ENCODE measurements around the gene PLEKHG3. TPM values are rescaled to one million over a fixed set of nuclear protein-coding genes. Genes with fewer than 3 reads are reported as not detected.

PLEKHG3 gene
- total and polyA plus RNA-seq, 3 donors from 2014 or later = 20.1 to 21.6 (median 20.6) TPM

DNA sequence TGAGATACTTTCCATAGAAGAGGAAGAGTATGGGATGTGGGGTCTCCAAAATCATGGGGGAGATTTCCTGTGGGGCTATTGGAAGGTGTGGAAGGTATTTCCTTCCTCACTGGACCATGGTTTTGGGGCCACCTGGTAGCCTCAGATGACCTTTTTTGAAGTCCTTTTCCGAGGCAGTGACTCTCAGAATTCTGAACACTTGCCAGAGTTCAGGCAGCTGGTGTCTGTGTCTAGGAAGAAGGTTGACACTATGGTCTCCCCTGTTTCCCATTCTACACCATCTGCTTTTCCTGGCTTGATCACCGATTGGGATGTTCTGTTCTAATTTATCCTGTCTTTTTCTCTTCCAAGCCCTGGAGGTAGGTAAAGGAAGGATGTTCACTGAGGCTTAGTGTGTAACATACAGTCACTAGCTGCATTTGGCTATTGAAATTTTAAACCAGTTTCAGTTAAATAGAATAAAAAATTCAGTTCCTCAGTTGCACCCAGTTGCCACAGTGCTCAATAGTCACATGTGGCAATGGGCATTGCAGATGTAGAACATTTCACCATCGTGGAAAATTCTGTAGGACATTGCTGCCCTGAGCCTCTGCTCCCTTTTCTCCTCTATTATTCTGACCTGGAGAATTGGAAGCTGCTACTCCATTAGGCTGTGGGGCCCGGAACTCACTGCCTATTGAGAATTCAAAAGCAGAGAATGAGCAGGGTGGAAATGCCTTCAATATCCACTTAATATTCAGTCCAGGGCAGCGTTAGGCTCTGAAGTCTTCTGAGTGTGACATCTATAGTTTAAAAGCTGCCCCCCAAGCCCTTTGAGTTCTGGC, 11.0 kb upstream of the PLEKHG3 start:
- H3K27ac ChIP-seq = no peak overlapping the region
- intact Hi-C loops (cut with DNase I; ENCODE audit: low total_unique reads) = no loop called here
- WGBS, 2 donors = 54 to 57% methylated on average over 5 of the region's 5 CpGs
- H3K27me3 ChIP-seq = no peaks in the 10 kb centered on the region
- no peak for DNase-seq
- H3K9me3 ChIP-seq = no peaks in the 10 kb centered on the region
- no peak overlapping the region for H3K4me3 ChIP-seq
- H3K36me3 ChIP-seq (ENCODE audit: low read depth, missing control alignments) = no peaks in the 10 kb centered on the region
- H3K4me1 ChIP-seq = no peaks in the 10 kb centered on the region
- TF ChIP-seq POLR2A (IDR thresholded peaks at IDR 0.05) = no peak
- TF ChIP-seq CTCF (IDR thresholded peaks at IDR 0.05) = no peak

GRCh38 chr14:64693810-64694165, 10.4 kb upstream of the PLEKHG3 start:
- WGBS, 2 donors = 67 to 69% methylated on average over 2 of the region's 2 CpGs
- H3K9me3 ChIP-seq = no peaks in the 10 kb centered on the region
- H3K27me3 ChIP-seq = no peaks in the 10 kb centered on the region
- intact Hi-C loops (cut with DNase I; ENCODE audit: low total_unique reads) = no loop called here
- H3K27ac ChIP-seq = no peak overlapping the region
- H3K4me3 ChIP-seq = no peak overlapping the region
- H3K4me1 ChIP-seq = no peaks in the 10 kb centered on the region
- TF ChIP-seq CTCF (IDR thresholded peaks at IDR 0.05) (no peak), POLR2A (IDR thresholded peaks at IDR 0.05) (no peak)
- DNase-seq = no peak
- H3K36me3 ChIP-seq (ENCODE audit: low read depth, missing control alignments) = no peaks in the 10 kb centered on the region

DNA sequence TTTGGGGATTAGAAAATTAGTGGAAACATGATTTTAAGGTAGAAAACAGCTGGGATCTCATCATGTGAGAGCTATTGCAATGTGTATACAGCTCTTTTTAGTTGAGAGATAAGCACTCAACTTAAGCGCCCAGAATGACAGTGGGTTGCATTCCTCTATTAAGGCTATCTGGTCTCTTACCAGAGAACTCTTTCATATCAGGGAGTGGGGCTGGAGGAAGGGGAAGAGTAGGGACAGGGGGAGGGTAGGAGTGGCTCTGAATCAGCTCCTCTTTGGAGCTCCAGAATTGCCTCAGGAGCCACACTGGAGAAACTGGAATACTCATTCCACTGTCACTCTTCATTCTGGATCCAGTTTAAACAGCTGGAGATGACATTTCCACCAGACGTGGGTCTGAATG, 9.2 kb upstream of the PLEKHG3 start:
- WGBS, 2 donors = 63 to 78% methylated on average over 2 of the region's 2 CpGs

DNA sequence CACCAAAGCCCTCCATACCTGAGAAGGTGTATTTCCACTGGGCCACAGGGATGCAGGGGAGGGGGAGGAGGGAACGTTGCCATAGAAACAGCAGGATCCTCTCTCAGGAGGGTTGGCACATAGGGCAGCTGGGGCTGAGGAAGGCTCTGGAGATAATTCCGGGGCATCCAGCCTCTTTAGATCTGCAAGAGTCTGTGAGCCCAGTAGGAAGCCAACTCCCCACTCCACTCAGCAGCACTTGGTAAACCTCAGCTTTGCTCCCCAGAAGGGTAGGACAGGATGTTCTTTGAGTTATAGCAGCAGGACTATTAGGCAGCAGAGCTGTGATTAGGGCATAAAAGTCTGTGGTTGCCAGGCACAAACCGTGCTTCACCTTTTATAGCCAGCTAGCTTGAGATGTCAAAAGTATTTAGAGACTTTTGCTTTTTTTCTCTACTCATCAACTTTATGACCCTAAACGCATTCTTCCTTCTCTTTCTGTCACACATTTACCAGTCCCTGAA, 7.8 kb upstream of the PLEKHG3 start:
- no peak overlapping the region for H3K27ac ChIP-seq
- H3K4me1 ChIP-seq = no peaks in the 10 kb centered on the region
- no peak overlapping the region for H3K4me3 ChIP-seq
- intact Hi-C loops (cut with DNase I; ENCODE audit: low total_unique reads) = no loop called here
- DNase-seq = no peak
- no peaks in the 10 kb centered on the region for H3K9me3 ChIP-seq
- WGBS, 2 donors = 33 to 67% methylated on average over 4 of the region's 4 CpGs
- TF ChIP-seq POLR2A (IDR thresholded peaks at IDR 0.05) (no peak), CTCF (IDR thresholded peaks at IDR 0.05) (no peak)
- H3K36me3 ChIP-seq (ENCODE audit: low read depth, missing control alignments) = no peaks in the 10 kb centered on the region
- H3K27me3 ChIP-seq = no peaks in the 10 kb centered on the region

More for the DNA sequence above, 9.2 kb upstream of the PLEKHG3 start:
- intact Hi-C loops (cut with DNase I; ENCODE audit: low total_unique reads) = no loop called here
- H3K4me1 ChIP-seq = no peaks in the 10 kb centered on the region
- no peaks in the 10 kb centered on the region for H3K27me3 ChIP-seq
- H3K4me3 ChIP-seq = no peak overlapping the region
- H3K9me3 ChIP-seq = no peaks in the 10 kb centered on the region
- no peak for DNase-seq
- H3K27ac ChIP-seq = no peak overlapping the region
- no peak for TF ChIP-seq POLR2A (IDR thresholded peaks at IDR 0.05)
- no peak for TF ChIP-seq CTCF (IDR thresholded peaks at IDR 0.05)
- no peaks in the 10 kb centered on the region for H3K36me3 ChIP-seq (ENCODE audit: low read depth, missing control alignments)

GRCh38 chr14:64698903-64699302, 5.3 kb upstream of the PLEKHG3 start:
- no peak for DNase-seq
- H3K36me3 ChIP-seq (ENCODE audit: low read depth, missing control alignments) = no peaks in the 10 kb centered on the region
- no peaks in the 10 kb centered on the region for H3K4me1 ChIP-seq
- TF ChIP-seq CTCF (IDR thresholded peaks at IDR 0.05) = no peak
- no peak for TF ChIP-seq POLR2A (IDR thresholded peaks at IDR 0.05)
- no peak overlapping the region for H3K27ac ChIP-seq
- no peaks in the 10 kb centered on the region for H3K27me3 ChIP-seq
- no peak overlapping the region for H3K4me3 ChIP-seq
- intact Hi-C loops (cut with DNase I; ENCODE audit: low total_unique reads) = no loop called here
- 81 to 90% methylated on average over 7 of the region's 7 CpGs for WGBS, 2 donors
- no peaks in the 10 kb centered on the region for H3K9me3 ChIP-seq
